DND-41 (cell line): ENCODE data around the gene SLC35E2B.

Source experiments
- ATAC-seq: fragments of 200-7000 bp; cut with Tn5 transposase; 3 replicates; pipeline ENCODE4 v1.9.1; 2021; ENCODE audit warnings: low read depth; ENCODE audit not compliant: insufficient read depth
- DNase-seq: peaks from one replicate; pipeline ENCODE4 v3.0.0-alpha.2; 2020
- H2AFZ ChIP-seq: 2 replicates; pipeline ENCODE4 v1.6.0; 2012; ENCODE audit warnings: low read depth, low read length
- H3K27ac ChIP-seq: 2 replicates; pipeline ENCODE4 v1.5.1; 2012; ENCODE audit warnings: low read length, inconsistent platforms
- H3K27me3 ChIP-seq: fragments of 200-600 bp; sonication (generic); 2 replicates; pipeline ENCODE4 v1.6.0; 2012; ENCODE audit warnings: low read length, mild to moderate bottlenecking, inconsistent platforms; ENCODE audit not compliant: insufficient read depth, poor library complexity
- H3K36me3 ChIP-seq: 2 replicates; pipeline ENCODE4 v1.5.1; 2012; ENCODE audit warnings: low read length, inconsistent platforms; ENCODE audit not compliant: insufficient read depth
- H3K4me1 ChIP-seq: 2 replicates; pipeline ENCODE4 v1.5.1; 2012; ENCODE audit warnings: mild to moderate bottlenecking, low read length; ENCODE audit not compliant: insufficient read depth
- H3K4me2 ChIP-seq: 2 replicates; pipeline ENCODE4 v1.6.0; 2012; ENCODE audit warnings: mild to moderate bottlenecking, moderate library complexity, low read length, inconsistent platforms; ENCODE audit not compliant: insufficient read depth
- H3K4me3 ChIP-seq, 2 experiments: fragments of 200-600 bp in 1 of 2; shearing (Covaris generic) in 1 of 2; 2 replicates each; pipeline ENCODE4 v1.5.1; 2012 to 2016; ENCODE audit warnings: inconsistent platforms in 2 of 2, low read length in 2 of 2, mild to moderate bottlenecking in 2 of 2, low read depth in 1 of 2, moderate library complexity in 1 of 2
- H3K79me2 ChIP-seq: 2 replicates; pipeline ENCODE4 v1.6.0; 2012; ENCODE audit warnings: low read length, inconsistent platforms; ENCODE audit not compliant: insufficient read depth
- H3K9ac ChIP-seq: 2 replicates; pipeline ENCODE4 v1.6.0; 2012; ENCODE audit warnings: low read depth, mild to moderate bottlenecking, inconsistent platforms, low read length, moderate library complexity
- H3K9me3 ChIP-seq: 2 replicates; pipeline ENCODE4 v1.5.1; 2012; ENCODE audit warnings: low read length, moderate library complexity, mild to moderate bottlenecking, inconsistent platforms; ENCODE audit not compliant: insufficient read depth, severe bottlenecking
- H4K20me1 ChIP-seq: 2 replicates; pipeline ENCODE4 v1.6.0; 2012; ENCODE audit warnings: low read length; ENCODE audit not compliant: insufficient read depth
- EZH2 ChIP-seq: IDR thresholded peaks from 3 replicates; pipeline ENCODE4 v1.6.1; 2012; ENCODE audit warnings: borderline replicate concordance, low read depth, mild to moderate bottlenecking, moderate library complexity, low read length, inconsistent platforms; ENCODE audit not compliant: severe bottlenecking
- TF ChIP-seq, protein P1 (sequence below): IDR thresholded peaks from 2 replicates; pipeline ENCODE4 v1.5.1; 2012; ENCODE audit warnings: borderline replicate concordance, low read length, moderate library complexity, mild to moderate bottlenecking; ENCODE audit not compliant: poor library complexity, severe bottlenecking; ENCODE audit errors: extremely low read depth

SLC35E2B gene

DNA sequence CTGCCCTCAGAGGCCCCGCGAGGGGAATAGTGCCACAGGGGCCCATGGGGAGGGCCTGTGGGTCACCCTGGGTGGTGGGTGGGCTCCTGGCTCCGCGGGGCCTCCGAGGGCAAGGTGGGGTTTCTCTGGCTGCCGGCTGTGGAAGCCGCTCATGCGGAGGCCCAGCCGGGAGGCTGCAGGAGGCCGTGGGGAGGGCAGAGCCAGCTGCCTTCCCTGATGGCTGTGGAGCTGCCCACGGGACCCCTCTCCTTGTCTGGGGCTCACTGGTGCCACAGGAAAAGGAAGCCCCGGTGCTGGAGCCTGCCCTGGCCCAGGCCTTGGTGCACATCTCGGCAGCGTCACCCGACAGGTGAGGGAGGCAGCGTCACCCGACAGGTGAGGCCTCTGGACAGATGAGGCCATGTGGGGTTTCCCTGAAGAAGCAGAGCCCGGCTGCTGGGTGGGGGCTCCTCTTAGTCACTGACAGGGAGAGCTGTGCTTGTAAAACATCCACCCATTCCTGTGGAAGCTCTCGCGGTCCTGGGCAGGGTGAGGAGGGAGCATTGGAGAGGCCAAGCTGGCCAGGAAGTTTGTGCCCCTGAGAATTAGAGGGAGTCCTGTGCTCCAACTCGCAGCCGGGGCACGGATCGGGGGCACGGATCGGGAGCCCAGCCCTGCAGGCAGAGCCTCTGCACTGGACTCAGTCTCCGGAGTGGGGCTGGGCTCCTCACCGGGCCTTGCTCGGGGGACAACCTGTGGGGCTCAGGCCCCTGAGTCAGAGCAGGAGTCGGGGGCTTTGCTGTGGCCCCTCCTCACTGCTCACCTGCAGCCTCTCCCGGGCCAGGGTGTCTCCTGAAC, 71.2 kb downstream of the SLC35E2B start:
- peaks cover 17% of the 10 kb centered on the region for H3K36me3 ChIP-seq
- ATAC-seq: no peak
- peaks cover 20% of the 10 kb centered on the region for H3K4me1 ChIP-seq
- H3K27ac ChIP-seq: no peak overlapping the region
- no peak overlapping the region for H2AFZ ChIP-seq
- no peak overlapping the region for H3K4me3 ChIP-seq
- TF ChIP-seq, protein P1, sequence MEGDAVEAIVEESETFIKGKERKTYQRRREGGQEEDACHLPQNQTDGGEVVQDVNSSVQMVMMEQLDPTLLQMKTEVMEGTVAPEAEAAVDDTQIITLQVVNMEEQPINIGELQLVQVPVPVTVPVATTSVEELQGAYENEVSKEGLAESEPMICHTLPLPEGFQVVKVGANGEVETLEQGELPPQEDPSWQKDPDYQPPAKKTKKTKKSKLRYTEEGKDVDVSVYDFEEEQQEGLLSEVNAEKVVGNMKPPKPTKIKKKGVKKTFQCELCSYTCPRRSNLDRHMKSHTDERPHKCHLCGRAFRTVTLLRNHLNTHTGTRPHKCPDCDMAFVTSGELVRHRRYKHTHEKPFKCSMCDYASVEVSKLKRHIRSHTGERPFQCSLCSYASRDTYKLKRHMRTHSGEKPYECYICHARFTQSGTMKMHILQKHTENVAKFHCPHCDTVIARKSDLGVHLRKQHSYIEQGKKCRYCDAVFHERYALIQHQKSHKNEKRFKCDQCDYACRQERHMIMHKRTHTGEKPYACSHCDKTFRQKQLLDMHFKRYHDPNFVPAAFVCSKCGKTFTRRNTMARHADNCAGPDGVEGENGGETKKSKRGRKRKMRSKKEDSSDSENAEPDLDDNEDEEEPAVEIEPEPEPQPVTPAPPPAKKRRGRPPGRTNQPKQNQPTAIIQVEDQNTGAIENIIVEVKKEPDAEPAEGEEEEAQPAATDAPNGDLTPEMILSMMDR: no peak
- TF ChIP-seq EZH2: no peak
- peaks cover 19% of the 10 kb centered on the region for H4K20me1 ChIP-seq
- H3K9me3 ChIP-seq: no peaks in the 10 kb centered on the region
- H3K9ac ChIP-seq: no peak overlapping the region
- DNase-seq: no peak
- H3K79me2 ChIP-seq: peaks cover 9% of the 10 kb centered on the region
- no peaks in the 10 kb centered on the region for H3K27me3 ChIP-seq
- H3K4me2 ChIP-seq: no peak overlapping the region

DNA sequence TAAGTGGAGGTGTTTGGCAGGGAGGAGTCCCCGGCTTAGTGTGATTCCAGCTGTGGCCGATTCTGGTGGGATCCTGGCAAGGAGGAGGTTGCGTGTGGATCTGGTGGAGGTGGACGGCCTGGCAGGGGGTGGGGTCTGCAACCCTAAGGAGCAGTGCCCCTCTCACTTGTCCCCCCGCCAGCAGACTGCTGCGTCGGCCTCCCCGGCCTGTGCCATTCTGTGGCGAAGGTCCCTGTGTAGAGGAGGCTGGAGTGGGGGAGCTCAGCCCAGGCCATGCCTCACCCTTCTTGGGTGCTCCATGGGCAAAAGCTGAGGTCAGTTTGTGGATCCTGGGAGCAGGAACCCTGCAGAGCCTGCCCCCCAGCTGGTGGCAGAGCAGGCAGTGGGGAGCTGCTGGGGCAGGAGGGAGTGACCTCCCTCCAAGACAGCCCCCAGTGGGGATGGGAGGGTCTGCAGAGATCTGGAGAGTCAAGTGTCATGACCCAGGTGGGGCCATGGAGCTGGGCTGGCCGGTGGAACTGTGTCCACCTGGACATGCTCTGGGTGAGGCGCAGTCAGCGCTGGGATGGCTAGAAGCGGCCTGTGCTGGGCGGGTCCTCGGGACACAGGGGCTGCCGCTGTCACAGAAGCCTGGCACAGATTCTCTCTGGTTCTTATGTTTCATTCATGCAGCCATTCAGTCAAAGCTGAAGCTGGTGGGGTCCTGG, 72.0 kb downstream of the SLC35E2B start:
- ATAC-seq (no peak), DNase-seq (no peak)
- Histone ChIP-seq H3K9ac (no peak overlapping the region), H4K20me1 (peaks cover 21% of the 10 kb centered on the region), H3K27ac (no peak overlapping the region), H3K79me2 (peaks cover 16% of the 10 kb centered on the region), H3K27me3 (no peaks in the 10 kb centered on the region), H3K4me3 (no peak overlapping the region), H3K36me3 (peaks cover 19% of the 10 kb centered on the region), H3K4me2 (no peak overlapping the region), H3K9me3 (no peaks in the 10 kb centered on the region), H2AFZ (no peak overlapping the region), H3K4me1 (peaks cover 23% of the 10 kb centered on the region)
- TF ChIP-seq, protein P1: no peak
- TF ChIP-seq EZH2: no peak

GRCh38 chr1:1619917-1620361, 72.7 kb downstream of the SLC35E2B start:
- H2AFZ ChIP-seq: no peak overlapping the region
- no peak for DNase-seq

More at GRCh38 chr1:1619917-1620361, 72.7 kb downstream of the SLC35E2B start:
- Histone ChIP-seq H3K4me1 (peaks cover 23% of the 10 kb centered on the region), H3K27me3 (no peaks in the 10 kb centered on the region), H3K27ac (no peak overlapping the region), H3K79me2 (peaks cover 17% of the 10 kb centered on the region), H4K20me1 (peaks cover 23% of the 10 kb centered on the region), H3K9me3 (no peaks in the 10 kb centered on the region), H3K4me2 (no peak overlapping the region), H3K9ac (no peak overlapping the region), H3K36me3 (peaks cover 21% of the 10 kb centered on the region), H3K4me3 (no peak overlapping the region)
- no peak for TF ChIP-seq EZH2
- TF ChIP-seq, protein P1: no peak
- ATAC-seq: no peak
